Occipital lobe (tissue), 2 donors: Measurements from ENCODE around the gene OR5B2. TPM values are rescaled to one million over a fixed set of nuclear protein-coding genes. Genes with fewer than 3 reads are reported as not detected.
"Not testable (repeated sequence)": the region's sequence is repeated elsewhere in the genome, so short reads cannot be mapped to it uniquely, and the experiment has no call there.

ENCODE experiments used
- DNase-seq: peaks from one replicate; lab custom pipeline; 2025; lab: John Stamatoyannopoulos, UW
- total RNA-seq: library from RNA; depleted of rRNA; stranded (reverse); fragments of >200 nt; gene quantifications from one replicate; pipeline ENCODE4 v1.2.3, GENCODE V29; 2014

OR5B2 gene
- not detected for total RNA-seq

GRCh38 chr11:58428021-58428420 is at the start of gene OR5B2:
Gene OR5B2 (minus strand): TSS chr11:58428121. CDS start chr11:58423261, 4,860 bp downstream.
- no peak for DNase-seq

DNA sequence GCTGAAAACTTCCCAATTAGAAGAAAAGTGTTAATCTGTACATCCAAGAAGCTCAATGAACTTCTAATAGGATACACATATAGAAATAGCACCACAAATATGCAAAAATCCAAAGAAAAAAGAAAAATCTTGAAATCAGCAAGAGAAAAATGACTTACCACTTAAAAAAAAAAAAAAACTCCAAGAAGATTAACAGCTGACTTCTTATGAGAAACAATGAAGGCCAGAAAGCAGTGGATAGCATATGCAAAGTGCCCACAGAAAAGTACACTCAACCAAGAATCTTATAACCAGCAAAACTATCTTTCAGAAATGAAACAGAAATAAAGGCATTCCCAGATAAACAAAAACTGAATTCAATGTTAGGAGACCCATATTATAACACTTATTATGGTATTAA is 44.0 kb upstream of the OR5B2 start:
- no peak for DNase-seq

DNA sequence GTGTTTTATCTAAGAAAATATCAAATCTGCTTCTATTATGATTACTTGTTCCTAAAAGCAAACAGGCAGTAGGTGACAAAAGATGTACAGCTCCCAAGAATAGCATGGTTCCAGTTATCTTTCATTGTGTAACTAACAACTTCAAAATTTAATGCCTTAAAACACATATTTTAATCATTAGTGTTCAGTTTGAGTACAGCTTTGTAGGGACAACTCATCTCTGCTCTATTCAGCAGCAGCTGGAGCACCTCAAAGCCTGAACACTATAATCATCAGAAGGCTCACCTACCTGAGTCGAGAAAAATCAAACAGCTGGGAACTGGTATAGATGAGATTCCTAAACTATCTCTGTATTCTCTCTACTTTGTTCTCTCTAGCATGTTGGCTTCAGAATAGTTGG is 38.4 kb upstream of the OR5B2 start:
- no peak for DNase-seq

DNA sequence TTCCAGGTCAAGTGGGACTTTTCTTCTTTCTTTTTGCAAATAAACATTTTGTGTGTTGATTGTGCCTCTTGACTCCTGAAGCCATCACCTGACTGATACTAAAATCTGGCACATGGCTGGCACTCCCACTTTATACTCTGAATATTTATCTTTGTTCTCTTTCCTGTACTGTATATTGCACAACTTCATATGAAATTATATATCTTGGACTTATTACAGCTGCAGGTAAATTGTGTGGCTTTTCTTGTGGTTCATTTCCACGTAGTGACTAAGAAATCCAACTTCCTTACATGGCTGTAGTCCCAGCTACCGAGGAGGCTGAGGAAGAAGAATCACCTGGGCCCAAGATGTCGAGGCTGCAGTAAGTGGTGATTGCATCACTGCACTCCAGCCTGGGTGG is 37.8 kb upstream of the OR5B2 start:
- no peak for DNase-seq

DNA sequence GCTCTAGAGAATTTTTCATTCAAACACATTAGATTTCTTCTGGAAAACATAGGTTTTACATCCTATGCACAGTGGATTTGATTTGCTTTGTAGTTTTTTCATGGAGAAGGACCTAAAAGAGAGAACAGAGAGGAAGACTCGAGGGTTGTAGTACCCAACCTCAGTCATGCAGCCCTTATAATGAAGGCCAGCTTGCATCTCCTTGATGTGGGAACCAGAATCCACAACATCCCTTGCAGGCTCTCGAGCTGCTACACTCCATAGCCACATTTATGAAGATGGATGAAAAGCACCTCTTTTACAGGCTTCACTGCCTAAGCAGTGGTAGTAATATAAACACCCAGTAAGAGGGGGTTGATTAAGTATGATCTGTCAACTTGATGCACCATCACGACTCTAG is 23.7 kb upstream of the OR5B2 start:
- DNase-seq, result no peak

- no peak for DNase-seq
Measured at GRCh38 chr11:58446294-58446693, 18.4 kb upstream of the OR5B2 start.

GRCh38 chr11:58444300-58444699 is 16.4 kb upstream of the OR5B2 start:
- no peak for DNase-seq

DNA sequence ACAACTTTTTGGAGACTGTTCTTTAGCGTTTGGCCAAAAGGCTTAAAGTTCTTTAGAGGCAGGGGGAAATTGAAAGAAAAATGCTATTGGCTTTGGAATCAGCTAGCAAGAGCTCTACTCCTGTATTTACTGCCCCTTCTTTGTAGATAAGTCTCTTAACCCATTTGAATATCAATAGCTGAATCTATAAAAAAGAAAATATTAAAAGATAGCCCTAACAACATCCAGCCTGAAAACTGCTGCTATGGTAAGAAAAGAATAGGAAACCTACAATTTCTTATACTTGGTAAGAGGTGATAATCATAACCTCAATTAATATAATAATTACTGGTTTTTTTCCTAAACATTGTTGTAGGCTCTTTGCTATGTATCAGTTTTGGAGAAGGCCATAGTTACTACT is 14.2 kb upstream of the OR5B2 start, which contains the start of gene OR5B12:
TSS of gene OR5B12 (minus strand) at position 101 of the 400 bp plus-strand sequence. CDS start 2,085 bp downstream, outside the sequence.
- DNase-seq, result no peak

DNA sequence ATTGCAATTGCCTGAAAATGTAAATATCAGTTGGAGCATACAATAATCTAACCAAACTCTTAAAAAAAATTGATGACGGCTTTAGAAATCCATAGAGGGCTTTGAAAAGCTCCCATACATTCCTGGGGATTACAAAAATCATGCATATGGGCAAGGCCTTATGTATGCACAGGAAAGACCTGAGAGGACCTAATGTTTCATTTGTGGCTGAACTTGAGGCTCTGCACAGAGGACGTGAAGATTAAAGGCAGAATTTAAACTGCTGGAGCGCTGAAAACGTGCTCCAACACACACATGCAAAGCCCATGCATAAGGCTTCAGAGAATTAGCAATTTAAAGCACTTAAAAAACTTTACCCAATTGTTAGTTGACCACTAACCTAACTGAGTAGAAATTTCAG is 10.6 kb upstream of the OR5B2 start:
- DNase-seq, result no peak

DNA sequence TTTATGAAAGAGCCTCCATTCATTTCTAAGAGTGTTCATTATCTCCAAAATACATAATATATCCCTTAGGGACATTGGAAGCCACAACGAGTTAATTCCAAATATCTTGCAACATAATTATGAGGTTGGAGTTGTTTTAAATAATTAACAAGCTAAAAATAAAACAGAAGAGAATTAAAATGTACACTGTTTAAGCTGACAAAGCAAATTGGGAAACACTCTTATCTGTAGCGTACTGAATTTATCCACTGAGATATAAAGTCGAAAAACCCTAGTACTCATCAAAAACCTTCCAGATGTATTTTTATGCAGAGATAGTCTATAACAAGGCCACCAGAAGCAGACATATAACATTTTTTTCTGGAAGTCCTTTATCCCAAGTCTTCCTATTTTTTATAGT is 6.3 kb upstream of the OR5B2 start:
- DNase-seq, result no peak

GRCh38 chr11:58433638-58434203 is 5.8 kb upstream of the OR5B2 start:
- no peak for DNase-seq

- DNase-seq, result no peak
Measured at GRCh38 chr11:58429273-58429672, 1.4 kb upstream of the OR5B2 start.

- no peak for DNase-seq
Measured at GRCh38 chr11:58406774-58407173, 21.1 kb downstream of the OR5B2 start, which contains the start of gene OR5B3. Gene OR5B3 (minus strand): TSS chr11:58406874. CDS start chr11:58403409, 3,465 bp downstream.

GRCh38 chr11:58399622-58400021 is 28.3 kb downstream of the OR5B2 start:
- not testable (repeated sequence) for DNase-seq

DNA sequence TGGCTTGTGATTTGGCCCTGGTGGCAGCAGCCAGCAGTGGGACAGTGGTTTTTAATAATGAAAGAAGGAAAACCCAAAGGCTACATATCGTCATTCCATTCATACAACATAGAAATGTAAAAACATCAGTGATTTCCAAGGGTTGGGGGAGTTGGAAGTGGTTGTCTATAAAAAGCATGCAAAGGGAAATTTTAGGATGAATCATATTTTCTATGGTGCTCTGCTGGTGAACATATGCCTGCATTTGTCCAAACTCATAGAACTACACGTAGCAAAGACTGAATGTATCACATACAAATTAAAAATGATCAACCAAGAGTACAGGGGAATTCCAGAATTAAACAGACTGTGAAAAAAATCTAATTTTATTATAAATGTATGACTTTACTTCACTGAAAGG is 32.3 kb downstream of the OR5B2 start:
- no peak for DNase-seq

DNA sequence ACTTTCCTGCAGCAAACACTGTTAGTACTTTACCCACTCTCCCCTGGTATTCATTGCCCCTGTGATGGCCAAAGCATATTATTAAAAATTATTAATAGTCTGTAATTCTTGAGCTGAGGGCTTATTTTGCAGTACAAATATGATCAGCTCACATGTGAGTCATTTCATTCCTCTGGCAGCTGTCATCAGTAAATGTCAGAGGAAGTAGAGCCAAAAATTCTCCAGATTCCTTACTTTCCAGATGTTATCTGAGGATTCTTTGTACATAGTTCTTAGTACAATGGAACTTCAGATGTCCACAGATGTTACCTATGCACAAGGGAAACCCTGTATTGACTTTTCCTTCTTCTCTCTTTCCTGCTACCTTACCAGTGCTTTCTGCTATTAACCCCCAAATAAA is 33.7 kb downstream of the OR5B2 start:
- no peak for DNase-seq

DNA sequence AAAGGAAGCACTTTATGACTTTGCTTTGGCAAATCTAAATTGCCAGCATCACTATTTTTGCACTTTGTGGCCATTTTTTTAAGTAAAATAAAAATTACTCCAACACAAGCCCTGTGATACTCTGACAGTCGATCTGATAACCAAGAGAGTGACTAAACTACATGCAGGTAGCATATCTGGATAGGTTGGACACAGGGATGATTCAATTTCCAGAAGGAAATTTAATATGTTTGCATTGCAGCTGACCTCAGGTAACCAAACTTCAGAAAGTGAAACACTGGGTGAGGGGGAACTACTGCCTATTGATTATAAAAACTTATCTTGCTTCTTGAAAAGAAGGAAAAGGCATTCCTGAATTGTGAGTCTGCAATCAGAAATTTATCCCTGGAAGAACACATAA is 35.2 kb downstream of the OR5B2 start:
- no peak for DNase-seq

- no peak for DNase-seq
Measured at GRCh38 chr11:58391879-58392278, 36.0 kb downstream of the OR5B2 start.

- no peak for DNase-seq
Measured at GRCh38 chr11:58390551-58391063, 37.3 kb downstream of the OR5B2 start.
